Measurements from ENCODE around the gene CACNA2D2. TPM values are rescaled to one million over a fixed set of nuclear protein-coding genes. Genes with fewer than 3 reads are reported as not detected.

Gene CACNA2D2
- total and polyA plus RNA-seq, 8 donors = 15.4 to 86.6 (median 30.2) TPM

GRCh38 chr3:50539356-50540286 is 36.2 kb upstream of the CACNA2D2 start:
- peaks cover 0 to 8% of the 10 kb centered on the region in 2 donors for H3K27me3 ChIP-seq
- ATAC-seq (no peak), DNase-seq (no peak)
- TF ChIP-seq CTCF (IDR thresholded peaks at IDR 0.05) = no peak
- no peak overlapping the region for H3K27ac ChIP-seq
- no peaks in the 10 kb centered on the region for H3K4me1 ChIP-seq
- H3K4me3 ChIP-seq = no peak overlapping the region
- no peaks in the 10 kb centered on the region for H3K9me3 ChIP-seq
- H3K36me3 ChIP-seq = no peaks in the 10 kb centered on the region
- intact Hi-C loops (cut with DNase I) = loop anchor here in 1 of 2 donors (5.0 to 10.0 kb wide), 3 partner anchors 102 to 192 kb away; partner anchors contain the start of gene ZMYND10

- Histone ChIP-seq H3K9me3 (no peaks in the 10 kb centered on the region), H3K4me3 (no peak overlapping the region), H3K4me1 (no peaks in the 10 kb centered on the region), H3K27me3 (peaks cover 0 to 8% of the 10 kb centered on the region in 2 donors), H3K36me3 (no peaks in the 10 kb centered on the region), H3K27ac (no peak overlapping the region)
- intact Hi-C loops (cut with DNase I) = loop anchor here in 1 of 2 donors (10.0 kb wide), 1 partner anchor 163 kb away; no protein-coding TSS in a partner anchor
- DNase-seq (no peak), ATAC-seq (no peak)
- no peak for TF ChIP-seq CTCF (IDR thresholded peaks at IDR 0.05)
These were observed 34.1 kb upstream of the CACNA2D2 start for GRCh38 chr3:50537421-50538129.

- Histone ChIP-seq H3K4me3 (no peak overlapping the region), H3K27me3 (peaks cover 0 to 11% of the 10 kb centered on the region in 2 donors), H3K27ac (no peak overlapping the region), H3K4me1 (no peaks in the 10 kb centered on the region), H3K36me3 (no peaks in the 10 kb centered on the region), H3K9me3 (no peaks in the 10 kb centered on the region)
- no peak for TF ChIP-seq CTCF (IDR thresholded peaks at IDR 0.05)
- DNase-seq = no peak
- intact Hi-C loops (cut with DNase I) = loop anchor here in 1 of 2 donors (10.0 kb wide), 1 partner anchor 162 kb away; no protein-coding TSS in a partner anchor
- no peak for ATAC-seq
These were observed 33.2 kb upstream of the CACNA2D2 start for GRCh38 chr3:50536471-50537180.

GRCh38 chr3:50534681-50535330 is 31.4 kb upstream of the CACNA2D2 start:
- TF ChIP-seq CTCF (IDR thresholded peaks at IDR 0.05) = no peak
- DNase-seq (no peak), ATAC-seq (no peak)
- H3K27me3 ChIP-seq = peaks cover 0 to 26% of the 10 kb centered on the region in 2 donors
- no peak overlapping the region for H3K27ac ChIP-seq
- intact Hi-C loops (cut with DNase I) = loop anchor here in 1 of 2 donors (10.0 kb wide), 1 partner anchor 160 kb away; no protein-coding TSS in a partner anchor
- H3K9me3 ChIP-seq = no peaks in the 10 kb centered on the region
- no peaks in the 10 kb centered on the region for H3K4me1 ChIP-seq
- H3K36me3 ChIP-seq = no peaks in the 10 kb centered on the region
- no peak overlapping the region for H3K4me3 ChIP-seq
